Astrocyte (in vitro differentiated cells and primary cell): ENCODE measurements around the gene MOCS2. TPM values are rescaled to one million over a fixed set of nuclear protein-coding genes. Genes with fewer than 3 reads are reported as not detected.

Experiments used
- DNase-seq: peaks from one replicate; pipeline ENCODE4 v3.0.0-alpha.2; 2010; ENCODE audit warnings: low read depth
- FAIRE-seq: peaks from 2 replicates; lab custom pipeline; 2011; peaks lifted over from hg19 to GRCh38; lab: Jason Lieb, UNC
- H2AFZ ChIP-seq: 2 replicates; pipeline ENCODE4 v1.6.0; 2012; ENCODE audit warnings: low read depth, low read length, inconsistent platforms
- H3K27ac ChIP-seq: 2 replicates; pipeline ENCODE4 v1.5.1; 2011; ENCODE audit warnings: low read depth, low read length, inconsistent platforms
- H3K27me3 ChIP-seq: 2 replicates; pipeline ENCODE4 v1.6.0; 2011; ENCODE audit warnings: low read length, inconsistent platforms; ENCODE audit not compliant: insufficient read depth
- H3K36me3 ChIP-seq: 2 replicates; pipeline ENCODE4 v1.5.1; 2011; ENCODE audit warnings: low read length, inconsistent platforms; ENCODE audit not compliant: insufficient read depth
- H3K4me1 ChIP-seq: 2 replicates; pipeline ENCODE4 v1.5.1; 2011; ENCODE audit warnings: low read length, inconsistent platforms; ENCODE audit not compliant: insufficient read depth
- H3K4me2 ChIP-seq: 2 replicates; pipeline ENCODE4 v1.6.0; 2012; ENCODE audit warnings: low read length, inconsistent platforms
- H3K4me3 ChIP-seq: 2 replicates; pipeline ENCODE4 v1.5.1; 2011; ENCODE audit warnings: low read depth, mild to moderate bottlenecking, low read length, inconsistent platforms; ENCODE audit not compliant: insufficient read depth
- H3K79me2 ChIP-seq: 2 replicates; pipeline ENCODE4 v1.6.0; 2012; ENCODE audit warnings: mild to moderate bottlenecking, low read length, inconsistent platforms; ENCODE audit not compliant: insufficient read depth
- H3K9ac ChIP-seq: 2 replicates; pipeline ENCODE4 v1.6.0; 2012; ENCODE audit warnings: mild to moderate bottlenecking, low read length, inconsistent platforms
- H3K9me3 ChIP-seq: 2 replicates; pipeline ENCODE4 v1.5.1; 2012; ENCODE audit warnings: low read depth, mild to moderate bottlenecking, low read length, inconsistent platforms; ENCODE audit not compliant: insufficient read depth
- H4K20me1 ChIP-seq: 2 replicates; pipeline ENCODE4 v1.6.0; 2012; ENCODE audit warnings: low read length, inconsistent platforms; ENCODE audit not compliant: insufficient read depth
- H3K27ac Mint-ChIP-seq: one replicate; pipeline ENCODE4 v1.8.0; 2021; ENCODE audit warnings: mild to moderate bottlenecking, mixed read lengths; ENCODE audit not compliant: unreplicated experiment
- H3K27me3 Mint-ChIP-seq: one replicate; pipeline ENCODE4 v1.8.0; 2021; ENCODE audit warnings: low read depth, mixed read lengths; ENCODE audit not compliant: unreplicated experiment
- H3K36me3 Mint-ChIP-seq: one replicate; pipeline ENCODE4 v1.8.0; 2021; ENCODE audit warnings: low read depth, mixed read lengths; ENCODE audit not compliant: unreplicated experiment
- H3K4me1 Mint-ChIP-seq: one replicate; pipeline ENCODE4 v1.8.0; 2021; ENCODE audit warnings: low read depth, mixed read lengths; ENCODE audit not compliant: unreplicated experiment
- H3K4me3 Mint-ChIP-seq: one replicate; pipeline ENCODE4 v1.8.0; 2021; ENCODE audit warnings: mild to moderate bottlenecking, moderate library complexity, mixed read lengths; ENCODE audit not compliant: unreplicated experiment
- H3K9me3 Mint-ChIP-seq: one replicate; pipeline ENCODE4 v1.8.0; 2021; ENCODE audit warnings: mild to moderate bottlenecking, mixed read lengths; ENCODE audit not compliant: unreplicated experiment
- CTCF ChIP-seq: IDR thresholded peaks from 2 replicates; pipeline ENCODE4 v1.5.1; 2011; ENCODE audit warnings: low read depth, mild to moderate bottlenecking, inconsistent platforms, low read length, moderate library complexity; ENCODE audit not compliant: insufficient read depth
- EZH2 ChIP-seq: IDR thresholded peaks from 2 replicates; pipeline ENCODE4 v1.6.1; 2012; ENCODE audit warnings: mild to moderate bottlenecking, low read length, inconsistent platforms; ENCODE audit not compliant: insufficient read depth
- total RNA-seq: library from RNA; stranded (reverse); gene quantifications from 2 replicates; pipeline ENCODE4 v1.2.1, GENCODE V29; 2021

MOCS2 gene
- total RNA-seq, 1 donor from 2014 or later, result 42.7 TPM

- FAIRE-seq (no peak), DNase-seq (no peak)
- no peak overlapping the region for H3K27ac Mint-ChIP-seq
Measured at GRCh38 chr5:53133020-53133419, 23.5 kb upstream of the MOCS2 start.

GRCh38 chr5:53130266-53130665 lies 20.7 kb upstream of the MOCS2 start:
- Histone ChIP-seq H4K20me1 (no peaks in the 10 kb centered on the region), H3K4me3 (no peak overlapping the region), H3K9ac (no peak overlapping the region), H3K79me2 (no peaks in the 10 kb centered on the region), H3K36me3 (no peaks in the 10 kb centered on the region), H3K4me2 (no peak overlapping the region), H2AFZ (no peak overlapping the region), H3K4me1 (peaks cover 10% of the 10 kb centered on the region), H3K27ac (no peak overlapping the region), H3K27me3 (no peaks in the 10 kb centered on the region), H3K9me3 (no peaks in the 10 kb centered on the region)
- no peak overlapping the region for H3K4me3 Mint-ChIP-seq
- TF ChIP-seq CTCF (no peak), EZH2 (no peak)
- DNase-seq (peak; percentile 12), FAIRE-seq (no peak)
- H3K27me3 Mint-ChIP-seq, result no peaks in the 10 kb centered on the region
- no peak overlapping the region for H3K27ac Mint-ChIP-seq
- no peaks in the 10 kb centered on the region for H3K36me3 Mint-ChIP-seq
- peaks cover 23% of the 10 kb centered on the region for H3K4me1 Mint-ChIP-seq
- peaks cover 6% of the 10 kb centered on the region for H3K9me3 Mint-ChIP-seq

More at GRCh38 chr5:53133020-53133419, 23.5 kb upstream of the MOCS2 start:
- no peaks in the 10 kb centered on the region for H3K9me3 Mint-ChIP-seq
- no peaks in the 10 kb centered on the region for H4K20me1 ChIP-seq
- no peaks in the 10 kb centered on the region for H3K27me3 ChIP-seq
- no peak overlapping the region for H3K4me3 Mint-ChIP-seq
- H3K27ac ChIP-seq, result no peak overlapping the region
- no peaks in the 10 kb centered on the region for H3K36me3 Mint-ChIP-seq
- no peaks in the 10 kb centered on the region for H3K36me3 ChIP-seq
- H3K4me1 ChIP-seq, result no peaks in the 10 kb centered on the region
- H3K4me2 ChIP-seq, result no peak overlapping the region
- H3K27me3 Mint-ChIP-seq, result no peaks in the 10 kb centered on the region
- no peaks in the 10 kb centered on the region for H3K79me2 ChIP-seq
- no peak overlapping the region for H3K4me3 ChIP-seq
- TF ChIP-seq EZH2 (no peak), CTCF (no peak)
- H3K9me3 ChIP-seq, result no peaks in the 10 kb centered on the region
- H2AFZ ChIP-seq, result no peak overlapping the region
- H3K4me1 Mint-ChIP-seq, result peaks cover 12% of the 10 kb centered on the region
- H3K9ac ChIP-seq, result no peak overlapping the region

GRCh38 chr5:53128481-53128880 lies 18.9 kb upstream of the MOCS2 start:
- Histone ChIP-seq H3K79me2 (no peaks in the 10 kb centered on the region), H3K9me3 (no peaks in the 10 kb centered on the region), H3K9ac (no peak overlapping the region), H2AFZ (no peak overlapping the region), H3K27ac (no peak overlapping the region), H3K36me3 (no peaks in the 10 kb centered on the region), H3K4me1 (peaks cover 10% of the 10 kb centered on the region), H3K27me3 (no peaks in the 10 kb centered on the region), H3K4me3 (no peak overlapping the region), H4K20me1 (no peaks in the 10 kb centered on the region), H3K4me2 (no peak overlapping the region)
- Mint-ChIP-seq H3K4me3 (no peak overlapping the region), H3K9me3 (peaks cover 6% of the 10 kb centered on the region), H3K27ac (no peak overlapping the region), H3K27me3 (no peaks in the 10 kb centered on the region), H3K4me1 (peaks cover 20% of the 10 kb centered on the region), H3K36me3 (no peaks in the 10 kb centered on the region)
- TF ChIP-seq CTCF, result no peak
- FAIRE-seq (no peak), DNase-seq (no peak)
